GM18858 (cell line): ENCODE data around the gene FBXW7.

Experiments
- ATAC-seq: cut with Tn5 transposase; IDR thresholded peaks from one replicate; pipeline ENCODE4 v1.9.1; 2021; ENCODE audit not compliant: unreplicated experiment

Gene FBXW7

GRCh38 chr4:152374606-152375285, 161.1 kb downstream of the FBXW7 start:
- ATAC-seq: no peak

GRCh38 chr4:152374153-152374552, 161.7 kb downstream of the FBXW7 start:
- ATAC-seq: no peak

GRCh38 chr4:152372444-152372843, 163.4 kb downstream of the FBXW7 start:
- ATAC-seq: no peak

GRCh38 chr4:152369902-152370295, 166.0 kb downstream of the FBXW7 start:
- no peak for ATAC-seq

GRCh38 chr4:152369203-152369901, 166.5 kb downstream of the FBXW7 start:
- no peak for ATAC-seq

GRCh38 chr4:152368001-152368400, 167.9 kb downstream of the FBXW7 start:
- ATAC-seq: no peak

DNA sequence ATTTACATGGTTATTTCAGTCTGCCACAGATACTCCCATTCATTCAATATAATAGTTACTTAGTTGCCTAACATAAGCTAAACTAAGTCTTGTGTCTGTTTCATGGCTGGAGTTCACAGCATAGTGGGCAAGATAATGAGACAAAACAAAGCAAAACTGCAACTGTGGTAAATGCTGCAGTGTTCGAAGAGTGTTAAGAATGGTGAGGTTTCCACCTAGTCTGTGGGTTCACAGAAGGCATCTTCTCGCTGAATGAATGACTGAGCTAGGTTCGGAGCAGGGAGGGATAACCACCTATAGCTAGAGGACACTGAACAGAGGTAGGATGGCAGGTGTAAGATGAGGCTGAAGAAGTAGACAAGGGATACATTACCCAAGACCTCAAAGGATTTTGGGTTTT, 171.0 kb downstream of the FBXW7 start:
- ATAC-seq: no peak

DNA sequence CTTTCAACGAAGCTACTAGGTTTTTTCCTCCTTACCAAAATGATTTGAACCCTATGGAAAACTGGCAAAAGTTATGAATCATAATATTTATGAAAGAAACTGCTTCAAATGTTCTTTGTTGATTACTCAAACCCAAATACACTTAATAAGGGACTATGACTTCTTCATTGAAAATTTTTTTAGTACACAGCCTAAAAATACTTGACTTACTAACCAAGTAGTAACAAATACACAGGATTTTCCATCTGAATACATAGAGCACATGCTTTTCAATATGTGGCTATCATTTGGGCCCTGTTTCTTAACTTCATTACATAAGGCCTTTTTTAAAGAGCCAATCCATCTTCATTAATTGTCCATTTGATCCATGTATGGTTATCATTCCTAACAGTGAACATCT, 171.5 kb downstream of the FBXW7 start:
- no peak for ATAC-seq

GRCh38 chr4:152363904-152364303, 172.0 kb downstream of the FBXW7 start:
- no peak for ATAC-seq

DNA sequence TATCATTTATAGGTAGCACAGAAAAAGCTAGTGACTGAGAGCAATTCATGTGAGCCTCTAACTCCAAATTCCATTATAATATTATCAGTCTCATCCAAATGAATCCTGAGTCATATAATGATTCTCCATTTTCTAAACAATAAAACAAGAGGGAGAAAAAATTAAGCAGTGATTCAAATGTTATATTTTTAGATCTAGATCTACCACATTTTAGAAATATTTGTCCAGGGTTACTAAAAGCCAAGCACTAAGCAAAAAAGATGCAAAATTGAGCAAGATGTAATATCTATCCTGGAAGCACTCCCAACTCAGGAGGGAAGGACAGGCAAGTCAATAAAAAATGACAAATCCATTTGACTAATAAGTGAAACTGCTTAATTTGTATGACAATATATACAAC, 172.8 kb downstream of the FBXW7 start:
- no peak for ATAC-seq

DNA sequence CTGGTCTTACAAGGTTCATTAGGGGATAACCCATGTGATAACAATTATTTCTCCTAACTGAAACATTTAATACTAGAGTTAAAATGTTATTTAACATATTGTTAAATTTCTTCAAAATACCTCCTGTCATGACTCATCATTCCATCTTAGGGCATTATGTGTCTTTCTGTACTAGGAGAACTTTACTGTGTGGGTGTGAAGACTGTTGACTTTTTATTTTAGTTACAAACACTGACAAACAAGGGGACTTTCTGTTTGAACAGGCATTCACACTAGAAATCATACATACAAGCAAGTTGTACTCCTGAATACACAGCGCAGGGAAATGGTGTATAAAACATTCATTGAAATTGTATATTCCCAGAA, 175.9 kb downstream of the FBXW7 start:
- peak; percentile 37 for ATAC-seq

GRCh38 chr4:152359208-152360044, 176.5 kb downstream of the FBXW7 start:
- peak; percentile 59 for ATAC-seq

DNA sequence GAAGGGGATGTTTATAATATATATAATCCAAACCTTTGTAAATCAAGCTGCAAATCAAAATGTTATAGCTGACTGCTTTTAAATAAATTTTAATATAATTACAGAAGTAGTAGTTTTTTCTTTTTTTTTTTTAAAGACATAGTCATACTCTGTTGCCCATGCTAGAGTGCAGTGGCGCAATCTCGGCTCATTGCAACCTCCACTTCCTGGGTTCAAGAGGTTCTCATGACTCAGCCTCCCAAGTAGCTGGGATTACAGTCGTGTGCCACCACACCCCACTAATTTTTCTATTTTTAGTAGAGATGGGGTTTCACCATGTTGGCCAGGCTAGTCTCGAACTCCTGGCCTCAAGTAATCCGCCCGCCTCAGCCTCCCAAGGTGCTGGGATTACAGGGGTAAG, 178.7 kb downstream of the FBXW7 start:
- ATAC-seq: no peak

DNA sequence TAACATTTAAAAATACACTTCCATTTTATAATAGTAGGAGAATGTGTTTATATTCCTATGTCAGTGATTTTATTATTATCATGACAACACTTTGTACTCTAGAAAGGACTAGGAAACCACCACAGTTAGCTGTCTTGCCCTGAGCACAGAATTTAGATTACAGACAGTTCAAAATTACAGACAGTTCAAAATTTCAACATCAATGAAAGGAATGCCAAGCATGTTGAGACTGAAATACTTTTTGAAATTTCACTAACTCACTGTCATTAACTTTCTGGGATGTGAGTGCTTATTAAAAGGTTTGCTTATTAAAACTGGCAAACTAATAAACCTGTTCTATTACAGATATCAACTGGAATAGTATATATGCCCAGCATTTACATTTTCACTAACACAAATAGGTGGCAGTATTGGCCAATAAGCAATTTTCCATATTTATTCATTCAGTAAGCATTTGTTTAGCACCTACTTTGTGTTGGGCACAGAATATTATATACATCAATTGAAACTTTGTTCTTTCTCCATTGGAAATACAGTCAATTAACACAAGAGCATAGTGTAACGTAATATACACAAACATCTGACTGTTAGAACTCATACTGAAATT, 179.4 kb downstream of the FBXW7 start:
- ATAC-seq: no peak

DNA sequence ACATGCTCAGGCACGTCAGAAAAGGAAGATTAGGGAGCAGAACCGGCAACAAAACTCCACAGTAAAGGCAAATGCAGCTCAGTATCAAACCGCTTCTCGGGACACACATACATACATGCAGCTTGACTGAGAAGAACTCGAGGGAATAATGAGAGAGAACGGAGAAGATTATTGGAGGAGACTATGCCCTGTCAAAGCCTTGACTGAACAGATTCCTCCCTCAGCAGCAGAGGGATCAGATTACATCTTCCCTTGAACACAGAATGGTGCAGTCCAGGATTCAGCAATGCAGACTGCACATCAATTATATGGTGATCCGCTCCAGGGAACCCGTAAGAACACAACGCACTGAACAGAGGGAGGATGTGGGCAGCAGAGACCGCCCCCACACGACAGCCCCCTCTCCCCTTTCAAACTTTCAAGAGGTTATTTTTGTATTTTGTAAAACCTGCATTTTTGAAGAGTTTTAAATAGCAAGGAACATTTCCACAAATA, 183.2 kb downstream of the FBXW7 start:
- ATAC-seq: peak; percentile 62

GRCh38 chr4:152352215-152352614, 183.7 kb downstream of the FBXW7 start:
- no peak for ATAC-seq

DNA sequence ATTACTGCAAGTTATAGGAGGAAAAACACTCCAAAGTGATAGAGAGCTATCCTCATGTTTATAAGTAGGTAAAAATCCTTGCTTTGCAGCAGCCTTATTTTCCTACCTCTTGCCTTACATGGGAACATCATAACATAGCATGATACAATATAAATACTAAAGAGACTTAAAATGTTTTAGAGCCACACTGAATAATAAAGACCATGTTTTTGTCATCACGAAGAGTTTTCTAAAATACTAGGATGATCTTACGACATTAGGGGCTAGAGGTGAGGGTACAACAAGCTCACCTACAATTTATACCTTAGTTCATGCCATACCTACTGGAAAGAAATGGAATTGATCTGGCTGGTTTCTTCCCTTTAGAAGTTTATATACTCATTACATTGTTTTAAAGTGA, 184.8 kb downstream of the FBXW7 start:
- no peak for ATAC-seq

DNA sequence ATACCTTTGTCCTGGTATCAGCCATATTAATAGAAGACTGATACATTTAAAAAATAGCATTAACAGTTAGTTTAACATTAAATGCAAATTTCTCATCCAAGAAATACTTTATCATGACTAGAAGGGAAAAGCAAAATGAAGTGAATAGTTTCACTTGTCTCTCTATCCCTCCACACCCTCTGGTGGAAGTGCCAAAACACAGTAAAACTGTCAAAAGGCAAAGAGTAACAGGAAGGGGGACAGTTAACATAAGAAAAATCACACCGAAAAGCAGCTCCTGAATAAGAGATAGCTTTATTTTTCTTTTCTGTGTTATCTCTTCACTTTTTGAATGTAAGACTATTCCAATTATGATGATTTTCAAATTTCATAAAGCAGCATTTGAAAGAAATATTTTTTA, 187.2 kb downstream of the FBXW7 start:
- no peak for ATAC-seq

DNA sequence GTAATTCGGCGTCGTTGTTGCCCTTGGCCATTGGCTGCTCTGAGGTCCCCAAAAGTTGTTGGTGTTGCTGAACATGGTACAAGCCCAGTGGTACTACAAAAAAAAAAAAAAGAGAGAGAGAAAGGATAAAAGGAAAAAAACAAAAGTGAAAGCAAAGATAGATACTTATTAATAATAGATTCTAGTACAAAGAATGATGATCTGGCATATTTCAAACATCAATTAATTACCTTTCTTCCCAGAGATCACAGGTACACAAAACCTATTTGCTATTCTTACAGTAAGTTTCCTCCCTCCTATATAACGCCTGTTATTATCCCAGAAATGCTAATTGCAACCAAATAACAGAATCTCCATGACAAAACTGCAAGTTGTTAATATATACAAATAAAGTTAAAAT, 188.9 kb downstream of the FBXW7 start:
- ATAC-seq: no peak

DNA sequence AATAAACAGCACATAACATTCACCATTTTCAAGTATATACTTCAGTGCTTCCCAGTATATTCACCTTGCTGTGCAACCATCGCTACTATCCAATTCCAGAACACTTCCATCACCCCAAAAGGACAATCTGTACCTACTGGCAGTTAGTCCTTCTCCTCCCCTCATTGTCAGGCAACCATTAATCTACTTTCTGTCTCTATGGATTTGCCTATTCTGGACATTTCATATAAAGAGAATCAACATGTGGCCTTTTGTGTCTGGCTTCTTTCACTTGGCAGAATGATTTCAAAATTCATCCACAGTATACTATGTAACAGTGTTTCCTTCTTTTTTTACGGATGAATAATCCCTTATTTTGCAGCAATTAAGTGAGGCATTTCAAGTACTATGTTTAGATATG, 189.4 kb downstream of the FBXW7 start:
- no peak for ATAC-seq

- ATAC-seq: no peak
Observed at GRCh38 chr4:152344001-152344400, 191.9 kb downstream of the FBXW7 start.
